GM19372 (cell line): ENCODE data around the gene NUDT3.
"Not testable (repeated sequence)": the region's sequence is repeated elsewhere in the genome, so short reads cannot be mapped to it uniquely, and the experiment has no call there.

Source experiments
- ATAC-seq: cut with Tn5 transposase; IDR thresholded peaks from one replicate; pipeline ENCODE4 v1.9.1; 2021; ENCODE audit warnings: mild to moderate bottlenecking, low read depth, moderate library complexity; ENCODE audit not compliant: unreplicated experiment

Gene NUDT3

DNA sequence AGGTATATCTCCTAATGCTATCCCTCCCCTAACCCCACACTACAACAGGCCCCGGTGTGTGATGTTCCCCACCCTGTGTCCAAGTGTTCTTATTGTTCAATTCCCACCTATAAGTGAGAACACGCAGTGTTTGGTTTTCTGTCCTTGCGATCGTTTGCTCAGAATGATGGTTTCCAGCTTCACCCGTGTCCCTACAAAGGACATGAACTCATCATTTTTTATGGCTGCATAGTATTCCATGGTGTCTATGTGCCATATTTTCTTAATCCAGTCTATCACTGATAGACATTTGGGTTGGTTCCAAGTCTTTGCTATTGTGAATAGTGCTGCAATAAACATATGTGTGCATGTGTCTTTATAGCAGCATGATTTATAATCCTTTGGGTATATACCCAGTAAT is 20.6 kb downstream of the NUDT3 start:
- not testable (repeated sequence) for ATAC-seq

GRCh38 chr6:34370361-34370760 is 22.1 kb downstream of the NUDT3 start:
- no peak for ATAC-seq

DNA sequence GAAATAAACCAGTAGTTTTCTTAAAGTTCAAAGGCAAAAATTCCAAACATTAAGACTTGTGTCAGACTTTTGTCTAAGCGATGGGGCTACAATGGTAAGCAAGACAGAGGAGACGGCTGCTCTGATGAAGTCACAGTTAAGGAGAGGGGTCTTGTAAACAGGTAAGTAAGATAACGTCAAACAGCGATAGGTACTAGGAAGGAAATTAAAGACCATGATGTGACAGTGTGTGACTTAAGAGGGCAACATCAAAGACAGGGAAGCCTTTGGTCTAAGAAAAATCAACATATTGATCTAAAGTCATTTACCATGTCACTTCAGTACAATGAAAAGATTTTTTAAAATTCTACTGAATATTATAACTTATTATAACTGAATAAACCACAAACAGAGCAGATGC is 23.1 kb downstream of the NUDT3 start:
- ATAC-seq, result no peak

- ATAC-seq, result no peak
Measured at GRCh38 chr6:34366639-34366921, 25.9 kb downstream of the NUDT3 start.

DNA sequence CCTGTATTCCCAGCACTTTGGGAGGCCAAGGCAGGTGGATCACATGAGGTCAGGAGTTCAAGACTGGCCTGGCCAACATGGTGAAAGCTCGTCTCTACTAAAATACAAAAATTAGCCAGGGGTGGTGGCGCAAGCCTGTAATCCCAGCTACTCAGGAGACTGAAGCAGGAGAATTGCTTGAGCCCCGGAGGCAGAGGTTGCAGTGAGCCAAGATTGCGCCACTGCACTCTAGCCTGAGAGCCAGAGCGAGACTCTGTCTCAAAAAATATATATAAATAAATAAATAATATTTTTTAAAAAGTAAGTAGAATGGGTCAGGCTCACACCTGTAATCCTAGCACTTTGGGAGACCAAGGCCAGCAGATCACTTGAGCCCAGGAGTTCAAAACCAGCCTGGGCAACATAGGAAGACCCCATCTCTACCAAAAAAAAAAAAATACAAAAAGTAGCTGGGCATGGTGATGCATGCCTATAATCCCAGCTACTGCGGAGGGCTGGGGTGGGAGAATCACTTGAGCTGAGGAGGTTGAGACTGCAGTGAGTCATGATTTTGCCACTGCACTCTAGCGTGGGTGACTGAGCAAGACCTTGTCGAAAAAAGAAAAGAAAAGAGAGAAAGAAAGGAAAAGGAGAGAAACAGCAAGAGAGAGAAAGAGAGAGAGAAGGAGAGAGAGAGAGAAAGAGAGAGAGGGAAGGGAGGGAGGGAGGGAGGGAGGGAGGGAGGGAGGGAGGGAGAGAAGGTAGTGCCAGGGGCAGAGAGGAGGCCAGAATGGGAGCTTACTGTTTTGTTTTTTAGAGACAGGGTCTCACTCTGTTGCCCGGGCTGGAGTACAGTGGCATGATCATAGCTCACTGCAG is 26.5 kb downstream of the NUDT3 start:
- not testable (repeated sequence) for ATAC-seq

GRCh38 chr6:34363681-34364075 is 28.8 kb downstream of the NUDT3 start:
- not testable (repeated sequence) for ATAC-seq

GRCh38 chr6:34362909-34363680 is 29.4 kb downstream of the NUDT3 start:
- no peak for ATAC-seq

- ATAC-seq, result no peak
Measured at GRCh38 chr6:34362176-34362575, 30.3 kb downstream of the NUDT3 start.

DNA sequence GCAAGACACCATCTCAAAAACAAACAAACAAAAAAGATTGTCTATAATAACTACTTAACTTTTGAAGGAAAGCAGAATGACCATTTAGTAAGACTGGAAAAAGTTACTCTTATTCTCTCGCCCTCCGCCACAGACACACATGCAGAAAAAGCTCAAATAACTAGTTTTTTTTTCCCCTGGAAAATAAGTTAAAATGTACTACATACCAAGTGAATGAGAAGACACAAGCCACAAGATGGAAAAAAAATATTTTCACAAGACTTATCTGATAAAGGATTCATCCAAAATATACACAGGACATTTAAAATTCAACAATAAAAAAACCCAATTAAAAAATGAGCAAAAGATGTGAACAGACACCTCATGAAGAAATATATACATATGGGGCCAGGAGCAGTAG is 31.9 kb downstream of the NUDT3 start:
- ATAC-seq, result no peak

- no peak for ATAC-seq
Measured at GRCh38 chr6:34359418-34360158, 32.9 kb downstream of the NUDT3 start.

GRCh38 chr6:34358389-34358905 is 34.0 kb downstream of the NUDT3 start:
- ATAC-seq, result no peak

- no peak for ATAC-seq
Measured at GRCh38 chr6:34357937-34358336, 34.5 kb downstream of the NUDT3 start.

DNA sequence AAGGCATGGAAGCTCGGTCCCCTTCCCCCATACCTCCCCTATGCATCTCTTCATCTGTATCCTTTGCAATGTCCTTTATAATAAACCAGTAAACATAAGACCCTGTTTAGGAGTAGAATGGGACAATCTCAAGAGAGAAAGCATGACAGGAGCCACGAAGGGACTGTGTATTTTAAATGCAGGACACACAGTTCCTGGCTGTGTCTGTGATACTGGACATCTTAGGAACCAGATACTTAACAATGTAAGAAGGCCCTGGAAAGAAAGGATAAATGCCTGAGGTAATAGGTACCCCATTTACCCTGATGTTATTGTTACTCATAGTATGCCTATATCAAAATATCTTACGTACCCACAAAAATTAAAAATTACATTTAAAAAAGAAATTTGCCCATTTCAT is 36.6 kb downstream of the NUDT3 start:
- no peak for ATAC-seq

DNA sequence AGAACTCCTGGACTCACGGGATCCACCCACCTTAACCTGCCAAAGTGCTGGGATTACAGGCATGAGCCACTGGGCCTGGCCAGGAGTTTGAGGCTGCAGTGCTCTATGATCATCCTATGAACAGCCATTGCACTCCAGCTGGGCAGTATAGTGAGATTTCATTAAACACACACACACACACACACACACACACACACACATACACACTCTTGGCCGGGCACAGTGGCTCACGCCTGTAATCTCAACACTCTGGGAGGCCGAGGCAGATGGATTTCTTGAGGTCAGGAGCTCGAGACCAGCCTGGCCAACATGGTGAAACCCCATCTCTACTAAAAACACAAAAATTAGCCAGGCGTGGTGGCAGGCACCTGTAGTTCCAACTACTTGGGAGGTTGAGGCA is 38.2 kb downstream of the NUDT3 start:
- ATAC-seq, result not testable (repeated sequence)

- not testable (repeated sequence) for ATAC-seq
Measured at GRCh38 chr6:34353530-34353929, 38.9 kb downstream of the NUDT3 start.

DNA sequence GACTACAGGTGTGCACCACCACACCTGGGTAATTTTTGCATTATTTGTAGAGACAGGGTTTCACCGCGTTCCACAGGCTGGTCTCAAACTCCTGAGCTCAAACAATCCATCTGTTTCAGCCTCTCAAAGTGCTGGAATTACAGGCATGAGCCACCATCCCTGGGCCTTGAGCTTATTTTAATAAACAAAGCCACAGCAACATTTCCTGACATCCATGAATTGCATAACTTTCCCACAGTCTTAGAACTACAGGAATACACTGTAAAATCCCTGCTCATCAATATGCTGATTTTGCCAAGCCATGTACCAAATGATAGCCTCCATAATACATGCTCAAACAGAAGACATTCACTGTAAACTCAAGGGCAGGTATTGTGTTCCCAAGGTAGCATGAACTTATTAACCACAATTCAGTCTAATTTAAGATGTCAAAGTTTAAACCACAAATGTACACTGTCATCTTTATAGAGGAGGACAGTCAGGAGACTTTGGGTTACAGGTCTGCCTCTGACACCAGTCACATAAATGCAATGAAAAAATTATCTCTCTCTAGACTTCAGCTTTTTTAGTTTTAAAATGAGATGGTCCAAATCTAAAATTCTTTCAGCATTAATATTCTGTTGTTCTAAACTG is 40.0 kb downstream of the NUDT3 start:
- ATAC-seq, result no peak

- no peak for ATAC-seq
Measured at GRCh38 chr6:34350934-34351217, 41.6 kb downstream of the NUDT3 start.

DNA sequence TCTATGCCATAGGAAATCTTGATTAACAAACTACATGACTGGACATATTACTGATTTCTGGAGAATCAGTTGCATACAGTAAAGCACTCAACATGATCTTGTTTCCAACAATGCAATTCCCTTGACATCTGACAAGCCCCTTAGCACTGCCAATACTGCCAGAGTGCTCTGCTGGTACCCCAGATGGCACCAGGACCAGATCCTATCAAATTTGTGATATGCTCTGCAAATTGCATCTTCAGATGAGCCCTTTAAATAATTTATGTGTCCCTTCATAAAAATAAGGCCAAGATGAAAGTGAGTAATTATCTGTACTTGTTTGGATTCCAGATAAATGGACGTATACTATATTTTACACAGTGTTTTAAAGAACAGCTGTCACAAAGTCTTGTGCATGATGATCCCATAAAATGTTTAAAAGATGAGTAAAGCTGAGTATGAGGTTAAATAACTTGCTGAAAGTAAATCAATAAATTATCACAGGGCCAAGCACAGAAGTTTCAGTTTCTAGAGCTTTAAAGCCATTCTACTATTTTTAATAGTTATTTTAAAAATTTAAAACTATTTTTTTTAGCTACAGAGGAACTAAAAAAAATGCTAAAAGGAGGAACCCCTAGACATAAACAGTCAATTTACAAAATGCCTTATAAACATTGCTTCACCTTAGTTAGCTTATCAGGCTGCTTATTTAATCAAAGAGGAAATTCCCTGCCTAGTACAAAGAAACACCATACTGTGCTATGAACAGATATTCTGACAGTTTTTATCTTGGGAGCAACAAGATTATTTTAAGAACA is 42.1 kb downstream of the NUDT3 start:
- no peak for ATAC-seq

DNA sequence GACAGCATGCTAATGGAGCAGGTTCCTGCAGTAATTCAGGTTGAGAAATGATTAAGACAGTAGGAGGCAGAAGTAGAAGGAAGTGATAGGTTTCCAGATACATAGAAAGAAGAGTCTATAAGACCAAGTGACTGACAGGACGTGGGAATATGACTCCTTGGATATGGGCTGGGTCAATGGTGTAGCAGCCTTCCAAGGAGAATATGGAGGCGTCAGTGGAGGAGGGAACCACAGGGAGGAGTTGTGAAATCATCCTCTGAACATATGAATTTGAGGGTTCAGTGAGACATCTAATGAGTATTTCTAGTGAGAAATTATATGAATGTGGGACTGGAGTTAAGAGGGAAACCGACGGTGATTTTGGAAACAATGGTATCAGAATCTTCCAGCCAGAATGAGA is 43.3 kb downstream of the NUDT3 start:
- ATAC-seq, result no peak

GRCh38 chr6:34347303-34347702 is 45.2 kb downstream of the NUDT3 start:
- no peak for ATAC-seq
